Lower leg skin (tissue), 4 donors: ENCODE results near the gene DGKI. TPM values are rescaled to one million over a fixed set of nuclear protein-coding genes. Genes with fewer than 3 reads are reported as not detected.

Experiments used
- DNase-seq, 2 donors: peaks; one replicate each; pipeline ENCODE4 v3.0.0-alpha.2; 2019; ENCODE audit warnings: low spot score in 2 of 2
- H3K4me3 ChIP-seq: fragments of 200-600 bp; sonication (generic); 2 replicates; pipeline ENCODE4 v1.5.1; 2017; ENCODE audit warnings: mild to moderate bottlenecking, low read depth; ENCODE audit not compliant: poor library complexity, severe bottlenecking
- POLR2A ChIP-seq, 2 donors: fragments of 450-650 bp; IDR thresholded peaks; one replicate each; pipeline ENCODE4 v1.6.1; 2016 to 2017; ENCODE audit warnings: antibody characterized with exemption in 2 of 2, mild to moderate bottlenecking in 1 of 2, moderate library complexity in 1 of 2
- WGBS, 2 donors: methylation state at CpG; one replicate each; pipeline ENCODE4 v1.1.5; 2018; 5-methylcytosine and 5-hydroxymethylcytosine counted together
- intact Hi-C: fragments of 100-400 bp; cut with DNase I; formaldehyde crosslinking; loops from one replicate; pipeline ENCODE4 v1.15.0; 2023; ENCODE audit warnings: low total_unique reads
- total RNA-seq, 4 donors: library from RNA; depleted of rRNA; stranded (reverse); fragments of >200 nt; gene quantifications; one replicate each; pipeline ENCODE4 v1.1.0, GENCODE V29; 2016
- TF ChIP-seq, protein P1 (sequence below), 3 donors: fragments of 450-650 bp; IDR thresholded peaks; one replicate each; pipeline ENCODE4 v1.5.1; 2016; ENCODE audit warnings: antibody characterized with exemption in 3 of 3, mild to moderate bottlenecking in 3 of 3, moderate library complexity in 2 of 3

Gene DGKI
- total RNA-seq, 4 donors from 2014 or later = 0.34 to 2.1 (median 1.3) TPM

DNA sequence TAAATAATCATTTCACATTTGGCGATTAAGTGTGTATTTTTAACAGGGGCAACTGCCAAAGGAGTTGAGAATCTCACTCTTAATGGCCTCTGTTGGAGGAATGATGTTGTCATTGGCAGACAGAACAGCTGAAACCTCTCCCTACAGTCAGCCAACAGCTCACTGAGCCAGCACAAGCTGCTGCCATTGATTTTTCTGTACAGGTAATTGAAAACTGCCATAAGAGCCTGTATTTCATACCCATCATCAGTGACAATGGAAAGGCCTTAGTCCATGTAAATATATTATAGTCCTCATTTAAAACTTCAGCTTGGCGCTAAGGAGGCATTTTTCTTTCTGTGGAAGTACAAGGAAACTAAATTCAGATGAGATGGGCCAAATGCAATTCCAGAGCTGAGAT is 475.2 kb downstream of the DGKI start:
- DNase-seq = no peak
- intact Hi-C loops = no loop called here
- 85 to 90% methylated on average over 2 of the region's 2 CpGs for WGBS, 2 donors

DNA sequence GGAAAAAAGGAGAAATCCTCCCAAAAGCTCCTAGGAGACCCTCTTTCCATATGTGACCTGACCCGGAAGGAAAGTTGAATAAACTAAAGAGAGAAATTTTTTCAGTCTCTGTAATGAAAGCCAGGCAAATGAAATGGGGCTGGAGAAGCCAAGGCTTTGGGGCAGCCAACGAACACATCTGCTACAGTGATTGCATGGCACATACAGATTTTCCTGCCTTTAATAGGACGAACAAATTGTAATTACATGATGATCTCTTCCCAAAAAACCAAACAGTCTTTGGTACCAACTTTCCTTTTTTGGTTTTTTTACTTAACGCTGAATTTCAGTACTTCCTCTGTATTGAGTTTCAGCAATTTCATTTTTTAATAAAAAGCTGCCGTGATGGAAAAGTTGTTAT is 479.8 kb downstream of the DGKI start:
- intact Hi-C loops = no loop called here
- WGBS, 2 donors = 67 to 69% methylated on average over 5 of the region's 5 CpGs
- TF ChIP-seq POLR2A (IDR thresholded peaks at IDR 0.05) = no peak
- TF ChIP-seq, protein P1, sequence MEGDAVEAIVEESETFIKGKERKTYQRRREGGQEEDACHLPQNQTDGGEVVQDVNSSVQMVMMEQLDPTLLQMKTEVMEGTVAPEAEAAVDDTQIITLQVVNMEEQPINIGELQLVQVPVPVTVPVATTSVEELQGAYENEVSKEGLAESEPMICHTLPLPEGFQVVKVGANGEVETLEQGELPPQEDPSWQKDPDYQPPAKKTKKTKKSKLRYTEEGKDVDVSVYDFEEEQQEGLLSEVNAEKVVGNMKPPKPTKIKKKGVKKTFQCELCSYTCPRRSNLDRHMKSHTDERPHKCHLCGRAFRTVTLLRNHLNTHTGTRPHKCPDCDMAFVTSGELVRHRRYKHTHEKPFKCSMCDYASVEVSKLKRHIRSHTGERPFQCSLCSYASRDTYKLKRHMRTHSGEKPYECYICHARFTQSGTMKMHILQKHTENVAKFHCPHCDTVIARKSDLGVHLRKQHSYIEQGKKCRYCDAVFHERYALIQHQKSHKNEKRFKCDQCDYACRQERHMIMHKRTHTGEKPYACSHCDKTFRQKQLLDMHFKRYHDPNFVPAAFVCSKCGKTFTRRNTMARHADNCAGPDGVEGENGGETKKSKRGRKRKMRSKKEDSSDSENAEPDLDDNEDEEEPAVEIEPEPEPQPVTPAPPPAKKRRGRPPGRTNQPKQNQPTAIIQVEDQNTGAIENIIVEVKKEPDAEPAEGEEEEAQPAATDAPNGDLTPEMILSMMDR (IDR thresholded peaks at IDR 0.05) = no peak
- H3K4me3 ChIP-seq = no peak overlapping the region
- DNase-seq = no peak

More for the DNA sequence above, 475.2 kb downstream of the DGKI start:
- TF ChIP-seq, protein P1 (IDR thresholded peaks at IDR 0.05) = no peak
- TF ChIP-seq POLR2A (IDR thresholded peaks at IDR 0.05) = no peak
- H3K4me3 ChIP-seq = no peak overlapping the region

DNA sequence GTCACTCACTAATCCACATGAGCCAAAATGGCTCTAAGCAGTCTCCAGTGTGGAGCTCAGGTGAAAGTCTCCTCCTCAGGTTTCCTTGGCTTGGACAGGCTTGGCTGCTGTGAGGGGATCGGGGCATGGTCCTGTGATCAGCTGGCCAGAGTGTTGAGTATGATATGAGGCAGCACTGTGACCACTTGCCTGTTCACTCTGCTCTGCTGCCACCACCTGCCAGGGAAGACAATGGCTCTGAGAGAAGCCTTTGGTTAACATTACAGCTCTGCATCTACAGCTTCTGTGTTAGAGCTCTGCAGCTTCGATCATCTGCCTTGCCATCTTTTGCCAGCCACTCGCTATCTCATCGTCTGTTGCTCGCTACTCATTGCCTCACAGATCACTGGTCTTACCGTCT is 483.1 kb downstream of the DGKI start:
- intact Hi-C loops = no loop called here
- 92 to 93% methylated on average over 6 of the region's 6 CpGs for WGBS, 2 donors
- no peak for DNase-seq

DNA sequence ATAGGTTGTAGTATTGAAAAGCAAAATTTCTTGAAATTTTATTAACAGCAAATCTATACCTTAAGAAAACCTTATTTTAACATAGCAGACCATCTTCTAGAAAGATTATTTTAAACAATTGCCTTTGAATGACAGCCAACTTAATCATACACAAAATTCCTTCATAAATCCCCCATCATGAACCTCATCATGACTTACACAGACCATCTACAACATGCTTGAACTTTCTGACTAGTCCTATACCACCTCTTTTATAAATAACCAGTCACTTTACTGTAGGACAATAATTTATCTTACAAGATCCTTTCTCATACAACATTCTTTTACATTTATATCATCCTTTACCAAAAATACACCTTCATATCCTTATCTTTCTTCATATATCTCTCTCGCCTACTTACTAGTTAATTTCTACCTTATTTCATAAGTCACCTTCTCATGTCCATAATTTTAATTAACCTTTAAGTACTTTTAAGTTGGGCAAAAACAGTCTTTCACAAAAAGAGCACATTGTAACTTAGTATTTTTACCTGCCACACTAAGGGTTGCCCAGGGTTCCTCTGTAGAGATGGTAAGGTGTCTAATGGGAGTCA is 486.6 kb downstream of the DGKI start:
- WGBS, 2 donors = 32 to 38% methylated on average over 1 of the region's 1 CpG
- TF ChIP-seq, protein P1 (IDR thresholded peaks at IDR 0.05) = no peak
- no peak for TF ChIP-seq POLR2A (IDR thresholded peaks at IDR 0.05)
- no peak for DNase-seq
- intact Hi-C loops = no loop called here
- H3K4me3 ChIP-seq = no peak overlapping the region

More for the DNA sequence above, 483.1 kb downstream of the DGKI start:
- no peak for TF ChIP-seq POLR2A (IDR thresholded peaks at IDR 0.05)
- TF ChIP-seq, protein P1 (IDR thresholded peaks at IDR 0.05) = no peak
- no peak overlapping the region for H3K4me3 ChIP-seq

DNA sequence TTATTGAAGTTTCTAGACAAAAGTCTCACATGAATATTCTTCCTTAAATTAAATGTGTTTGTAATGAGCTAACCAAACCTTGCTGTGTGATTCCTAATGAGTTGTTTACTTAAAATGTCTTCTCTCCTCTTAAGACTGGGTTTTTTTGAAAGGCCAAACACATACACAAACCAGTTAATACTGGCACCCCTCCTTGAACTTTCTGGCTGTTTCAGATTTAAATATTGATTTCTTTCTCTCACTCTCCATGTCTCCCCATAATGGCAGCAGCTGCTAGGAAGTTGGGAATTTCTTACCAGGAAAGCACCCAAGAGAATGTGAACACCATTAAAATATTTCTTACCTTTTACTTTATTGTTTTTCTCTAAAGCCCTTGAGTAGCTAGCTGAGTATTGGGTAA is 491.8 kb downstream of the DGKI start:
- intact Hi-C loops = no loop called here
- no peak for TF ChIP-seq POLR2A (IDR thresholded peaks at IDR 0.05)
- TF ChIP-seq, protein P1 (IDR thresholded peaks at IDR 0.05) = no peak
- no peak overlapping the region for H3K4me3 ChIP-seq
- DNase-seq = no peak

DNA sequence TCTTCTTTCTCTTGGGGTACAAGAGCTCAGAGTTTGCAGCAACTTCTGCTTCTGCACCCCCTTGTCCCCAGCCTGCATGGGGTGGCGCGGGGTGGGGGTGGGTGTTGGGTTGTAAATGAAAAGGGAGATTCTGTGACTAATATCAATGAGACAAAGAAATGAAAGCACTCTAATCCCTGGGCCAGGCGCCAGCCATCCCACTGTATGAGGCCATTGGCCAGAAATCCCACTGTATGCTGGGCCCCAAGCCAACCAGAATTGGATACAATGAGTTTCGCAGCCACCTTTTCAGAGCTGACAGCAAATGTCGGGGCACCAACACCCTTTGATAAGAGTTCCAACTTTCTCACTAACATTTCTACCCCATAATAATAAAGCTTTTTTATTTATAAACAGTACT is 492.4 kb downstream of the DGKI start:
- intact Hi-C loops = no loop called here
- WGBS, 2 donors = 55 to 68% methylated on average over 5 of the region's 5 CpGs
- no peak for TF ChIP-seq POLR2A (IDR thresholded peaks at IDR 0.05)
- TF ChIP-seq, protein P1 (IDR thresholded peaks at IDR 0.05) = no peak
- no peak for DNase-seq
- H3K4me3 ChIP-seq = no peak overlapping the region
